ENCODE data around the gene ZNF154.
"Not testable (repeated sequence)": the region's sequence is repeated elsewhere in the genome, so short reads cannot be mapped to it uniquely, and the experiment has no call there.

Gene ZNF154

DNA sequence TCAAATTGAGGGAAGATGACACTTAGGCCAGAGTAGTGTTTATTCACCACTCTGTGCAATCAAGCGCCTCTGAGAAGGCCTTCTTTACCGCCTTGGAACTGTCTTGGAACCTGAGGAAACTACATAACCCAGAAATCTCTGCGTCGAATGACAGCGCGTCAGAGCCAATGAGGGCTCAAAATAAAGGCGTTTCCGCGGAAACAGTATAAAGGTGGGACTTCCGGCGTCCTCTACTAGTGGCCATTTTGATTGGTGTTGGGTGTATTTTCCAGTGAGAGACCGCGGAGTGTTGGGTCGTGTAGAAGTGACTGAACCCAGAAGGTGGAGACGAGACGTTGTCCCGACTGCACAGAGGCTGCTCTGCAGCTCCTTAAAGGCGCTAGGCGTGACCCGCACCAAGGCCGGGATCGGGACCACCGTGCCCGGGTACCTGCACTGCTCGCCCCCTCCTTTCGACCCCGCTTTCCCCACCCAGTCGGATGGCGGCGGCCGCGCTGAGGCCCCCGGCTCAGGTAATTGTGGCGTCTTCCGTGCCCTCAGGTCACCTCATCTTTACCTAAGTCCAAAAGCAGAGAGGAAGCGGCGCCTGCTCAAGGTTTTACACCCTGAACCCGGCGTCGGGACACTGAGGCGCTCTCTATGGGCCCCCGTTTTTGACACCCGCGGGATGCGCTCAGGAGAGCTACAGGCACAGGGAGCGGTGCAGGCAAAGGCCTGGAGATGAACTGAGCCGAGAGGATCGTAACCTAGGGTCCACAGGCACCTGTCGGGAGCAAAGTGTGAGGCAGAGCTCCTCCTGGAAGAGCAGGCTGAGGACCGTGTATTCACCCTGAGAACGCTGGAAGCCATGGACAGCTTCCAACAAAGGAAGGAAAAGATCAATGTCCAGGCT is 37.8 kb upstream of the ZNF154 start, which contains the start of gene ZNF776:
TSS of gene ZNF776 (plus strand) at position 236 of the 892 bp plus-strand sequence. CDS start at position 480, 244 bp downstream.
- TF ChIP-seq, protein P1, sequence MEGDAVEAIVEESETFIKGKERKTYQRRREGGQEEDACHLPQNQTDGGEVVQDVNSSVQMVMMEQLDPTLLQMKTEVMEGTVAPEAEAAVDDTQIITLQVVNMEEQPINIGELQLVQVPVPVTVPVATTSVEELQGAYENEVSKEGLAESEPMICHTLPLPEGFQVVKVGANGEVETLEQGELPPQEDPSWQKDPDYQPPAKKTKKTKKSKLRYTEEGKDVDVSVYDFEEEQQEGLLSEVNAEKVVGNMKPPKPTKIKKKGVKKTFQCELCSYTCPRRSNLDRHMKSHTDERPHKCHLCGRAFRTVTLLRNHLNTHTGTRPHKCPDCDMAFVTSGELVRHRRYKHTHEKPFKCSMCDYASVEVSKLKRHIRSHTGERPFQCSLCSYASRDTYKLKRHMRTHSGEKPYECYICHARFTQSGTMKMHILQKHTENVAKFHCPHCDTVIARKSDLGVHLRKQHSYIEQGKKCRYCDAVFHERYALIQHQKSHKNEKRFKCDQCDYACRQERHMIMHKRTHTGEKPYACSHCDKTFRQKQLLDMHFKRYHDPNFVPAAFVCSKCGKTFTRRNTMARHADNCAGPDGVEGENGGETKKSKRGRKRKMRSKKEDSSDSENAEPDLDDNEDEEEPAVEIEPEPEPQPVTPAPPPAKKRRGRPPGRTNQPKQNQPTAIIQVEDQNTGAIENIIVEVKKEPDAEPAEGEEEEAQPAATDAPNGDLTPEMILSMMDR (IDR thresholded peaks at IDR 0.05), result no peak
- no peak for TF ChIP-seq ZFX (IDR thresholded peaks at IDR 0.05; ENCODE audit: borderline replicate concordance)
- peak within 1 kb of the TSS; percentile 71 for H3K27ac ChIP-seq

DNA sequence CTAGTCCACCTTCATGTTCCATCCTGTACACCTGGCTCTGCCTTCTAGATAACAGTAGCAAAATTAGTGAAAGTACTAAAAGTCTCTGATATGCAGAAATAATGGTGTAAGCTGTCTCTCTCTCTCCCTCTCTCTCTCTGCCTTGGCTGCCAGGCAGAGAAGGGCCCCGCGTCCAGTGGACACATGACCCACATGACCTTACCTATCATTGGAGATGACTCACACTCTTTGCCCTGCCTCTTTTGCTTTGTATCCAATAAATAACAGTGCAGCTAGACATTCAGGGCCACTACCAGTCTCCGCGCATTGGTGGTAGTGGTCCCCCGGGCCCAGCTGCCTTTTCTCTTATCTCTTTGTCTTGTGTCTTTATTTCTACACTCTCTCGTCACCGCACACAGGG is 29.8 kb upstream of the ZNF154 start:
- H3K27ac ChIP-seq, result not testable (repeated sequence)

DNA sequence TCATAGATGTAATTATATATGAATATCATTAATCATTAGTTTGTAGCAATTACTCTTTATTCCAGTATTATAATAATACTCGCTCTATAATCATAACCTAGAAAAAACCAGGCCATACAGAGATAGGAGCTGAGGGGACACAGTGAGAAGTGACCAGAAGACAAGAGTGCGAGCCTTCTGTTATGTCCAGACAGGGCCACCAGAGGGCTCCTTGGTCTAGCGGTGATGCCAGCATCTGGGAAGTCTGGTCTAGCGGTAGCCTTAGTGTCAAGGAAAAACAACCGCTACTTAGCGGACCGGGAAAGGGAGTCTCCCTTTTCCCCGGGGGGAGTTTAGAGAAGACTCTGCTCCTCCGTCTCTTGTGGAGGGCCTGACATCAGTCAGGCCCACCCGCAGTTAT is 29.3 kb upstream of the ZNF154 start:
- TF ChIP-seq, protein P1 (IDR thresholded peaks at IDR 0.05), result peak; percentile 76
- not testable (repeated sequence) for H3K27ac ChIP-seq

DNA sequence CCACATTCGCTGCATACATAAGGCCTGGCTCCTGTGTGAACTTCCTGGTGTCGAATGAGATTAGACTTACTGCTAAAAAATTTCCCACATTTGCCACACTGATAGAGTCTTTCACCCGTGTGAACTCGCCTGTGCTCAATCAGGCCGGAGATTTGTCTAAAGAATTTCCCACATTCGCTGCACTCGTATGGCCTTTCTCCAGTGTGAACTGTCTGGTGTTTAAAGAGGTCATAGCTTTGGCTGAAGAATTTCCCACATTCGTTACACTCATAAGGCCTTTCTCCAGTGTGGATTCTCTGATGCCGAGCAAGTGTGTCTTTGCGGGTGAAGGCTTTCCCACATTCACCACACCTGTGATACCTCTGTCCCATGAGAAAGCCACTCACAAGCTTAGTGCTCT is 11.9 kb upstream of the ZNF154 start:
- no peak for TF ChIP-seq ZFX (IDR thresholded peaks at IDR 0.05; ENCODE audit: borderline replicate concordance)
- TF ChIP-seq, protein P1 (IDR thresholded peaks at IDR 0.05), result no peak
- no peak overlapping the region for H3K27ac ChIP-seq

DNA sequence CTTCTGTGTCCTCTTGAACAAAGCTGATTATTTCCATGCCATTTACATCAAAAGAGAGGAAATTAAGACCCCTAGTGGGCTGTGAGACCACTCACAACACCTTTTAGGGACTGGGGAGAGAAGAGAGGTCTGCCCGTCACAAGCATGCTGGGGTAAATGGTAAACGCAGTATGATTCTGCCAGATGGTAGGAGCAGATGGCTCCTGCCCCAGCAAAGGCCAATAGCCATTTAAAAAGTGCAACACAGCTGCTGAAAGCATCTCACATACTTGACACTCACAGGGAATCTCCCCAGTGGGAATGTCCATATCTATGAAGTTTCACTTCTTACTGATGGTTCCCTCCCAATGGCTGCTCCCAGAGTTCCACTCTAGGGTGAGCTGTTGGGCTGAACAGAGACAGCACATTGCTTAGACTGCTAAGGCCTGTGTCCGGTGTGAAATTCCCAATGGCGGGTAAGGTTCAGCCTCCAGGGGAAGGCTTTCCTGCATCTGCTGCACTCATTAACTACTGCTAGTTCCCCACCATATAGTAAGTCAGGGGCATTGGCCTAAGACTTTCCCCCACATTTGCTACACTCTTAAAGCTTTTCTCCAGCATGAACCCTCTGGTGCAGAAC is 11.0 kb upstream of the ZNF154 start:
- no peak overlapping the region for H3K27ac ChIP-seq
- no peak for TF ChIP-seq ZFX (IDR thresholded peaks at IDR 0.05; ENCODE audit: borderline replicate concordance)
- TF ChIP-seq, protein P1 (IDR thresholded peaks at IDR 0.05), result no peak

DNA sequence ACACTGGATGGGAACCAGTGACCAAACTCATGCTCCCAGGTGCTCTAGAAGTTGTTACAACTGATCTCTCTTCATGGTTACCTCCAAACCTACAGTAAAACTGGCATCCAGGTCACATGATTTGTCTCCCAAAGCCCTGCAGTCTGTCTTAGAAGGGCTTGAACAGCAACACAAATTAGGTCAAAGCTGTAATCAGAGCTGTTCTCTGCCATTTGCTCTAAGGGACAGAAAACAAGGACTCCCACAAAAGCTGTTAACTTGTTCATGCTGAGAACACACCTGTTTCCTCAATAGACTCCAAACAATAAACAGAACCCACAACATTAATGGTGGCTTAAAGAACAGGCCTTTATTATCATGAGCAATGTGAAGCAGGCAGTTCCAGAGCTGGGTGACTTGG is 10.4 kb upstream of the ZNF154 start:
- TF ChIP-seq, protein P1 (IDR thresholded peaks at IDR 0.05), result no peak
- no peak for TF ChIP-seq ZFX (IDR thresholded peaks at IDR 0.05; ENCODE audit: borderline replicate concordance)
- H3K27ac ChIP-seq, result no peak overlapping the region

DNA sequence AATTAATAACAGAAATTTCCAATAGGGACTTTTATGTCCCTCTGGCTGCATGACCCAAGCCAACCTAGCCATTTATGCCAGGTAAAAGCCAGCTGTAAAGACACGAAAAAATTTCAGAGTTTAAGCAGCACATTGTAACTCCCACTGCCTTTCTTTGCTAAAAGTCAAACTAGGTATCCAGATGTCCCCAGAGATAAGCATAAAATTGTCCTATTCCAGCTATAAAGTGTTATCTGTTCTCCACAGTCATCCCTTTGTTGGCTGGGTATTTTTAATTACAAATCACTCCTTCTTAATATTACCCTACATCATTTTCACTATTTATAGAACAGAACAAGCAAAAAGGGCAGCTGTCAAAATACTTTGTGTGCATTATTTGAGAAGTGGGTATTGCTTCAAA is 3.2 kb upstream of the ZNF154 start:
- no peak overlapping the region for H3K27ac ChIP-seq
- TF ChIP-seq, protein P1 (IDR thresholded peaks at IDR 0.05), result no peak
- no peak for TF ChIP-seq ZFX (IDR thresholded peaks at IDR 0.05; ENCODE audit: borderline replicate concordance)

Measured in 22Rv1 (cell line).